ENCODE data around the gene AKAP13. TPM values are rescaled to one million over a fixed set of nuclear protein-coding genes. Genes with fewer than 3 reads are reported as not detected.
A peak's percentile ranks its signal among the peaks of the same experiment; 100 is the strongest.

The AKAP13 gene
- polyA plus RNA-seq, 2 of the 4 experiments (the other 2 are of a cell fraction): 20.4 to 28.8 TPM

DNA sequence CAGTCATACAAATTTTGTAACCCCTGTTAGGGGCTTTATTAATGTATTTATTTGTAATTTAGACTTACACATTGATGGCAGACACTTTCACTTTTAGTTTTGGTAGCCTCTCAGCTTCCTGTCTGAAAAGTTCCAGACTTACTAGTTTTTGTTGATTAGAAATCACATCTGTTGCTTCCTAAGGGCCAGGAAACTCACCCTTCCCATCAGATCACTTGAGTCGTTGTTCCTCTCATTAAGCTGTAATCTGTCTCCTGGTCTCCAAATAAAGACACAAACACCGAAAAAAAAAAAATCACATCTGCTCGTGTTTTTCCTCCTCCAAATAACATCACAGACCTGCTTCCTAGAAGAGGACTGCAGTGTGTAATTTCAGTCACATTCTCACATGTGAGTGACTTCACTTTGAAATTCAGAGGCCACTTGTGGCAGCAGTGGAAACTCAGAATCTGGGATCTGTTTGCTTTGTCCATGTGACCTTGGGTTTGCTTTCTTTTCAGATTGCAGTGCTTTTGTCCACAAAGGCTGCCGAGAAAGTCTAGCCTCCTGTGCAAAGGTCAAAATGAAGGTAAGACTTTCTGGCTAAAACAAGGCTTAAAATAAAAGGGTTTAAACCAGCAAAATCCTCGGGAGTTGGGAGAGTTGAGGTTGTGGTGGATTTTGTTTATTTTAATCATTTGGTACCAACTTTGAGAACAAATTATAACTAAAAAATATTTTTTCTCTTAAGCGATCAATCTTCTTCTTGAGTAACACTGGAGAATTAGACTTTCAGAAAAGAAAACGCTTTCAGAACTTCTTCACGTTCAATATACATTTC is 327.3 kb downstream of the AKAP13 start:
- H3K4me1 ChIP-seq: peaks cover 25% of the 10 kb centered on the region
- TF ChIP-seq KDM1A (IDR thresholded peaks at IDR 0.05; ENCODE audit: low read depth): no peak
- no peak for TF ChIP-seq NFE2L2 (conservative IDR thresholded peaks at IDR 0.05; ENCODE audit: low read length)
- TF ChIP-seq ZSCAN20 (CRISPR knock-in tag; IDR thresholded peaks at IDR 0.05): 0 out of 2 replicates have a peak, but pooled peaks have one; percentile 24
- DNase-seq (ENCODE audit: low read depth in 1 of 2, low spot score in 1 of 2): peak in 1 of 2 experiments; percentile 30
- peak; percentile 31 to 52; a peak in 3 of 6 replicates for ATAC-seq
- peak overlapping the region; percentile 11; the same call in 1 of the 3 replicates for H3K4me3 ChIP-seq
- ChIA-PET POLR2A (no interaction called here), CTCF (interaction anchor here (0.9 to 1.5 kb wide), 2 partner anchors 25 to 36 kb away, joined by 3 to 4 read pairs; no protein-coding TSS in a partner anchor)
- H3K9me3 ChIP-seq: no peaks in the 10 kb centered on the region
- 43% methylated on average over 8 of the region's 8 CpGs for WGBS (ENCODE audit: missing lambda C conversion rate)
- FAIRE-seq: no peak
- peak overlapping the region; percentile 34 to 66 for H3K27ac ChIP-seq
- H3K4me2 ChIP-seq: peak overlapping the region; percentile 83

DNA sequence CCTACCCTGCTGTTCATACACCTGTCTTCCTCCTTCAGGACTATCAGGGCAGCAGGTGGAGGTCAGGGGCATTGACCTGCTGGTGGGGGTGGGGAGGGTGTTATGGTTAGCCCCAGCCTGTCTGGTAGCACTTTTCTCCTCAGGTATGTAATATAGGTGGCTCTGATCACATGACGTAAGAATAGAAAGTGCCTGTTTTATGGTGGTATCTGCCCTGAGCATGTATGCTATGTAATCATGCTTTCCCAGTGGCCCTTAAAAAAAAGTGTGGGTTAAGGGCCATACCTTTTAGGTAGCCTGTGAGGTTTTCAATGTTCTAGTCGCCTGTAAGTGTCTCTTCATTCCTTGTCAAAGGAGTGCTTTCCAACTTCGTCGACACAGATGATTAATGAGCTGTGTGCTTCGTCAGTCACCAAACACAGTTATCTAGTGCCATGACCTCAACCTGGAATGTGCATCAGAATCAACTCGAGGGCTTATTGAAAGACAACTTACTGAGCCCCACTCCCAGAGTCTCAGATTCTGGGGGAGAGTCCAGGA is 328.1 kb downstream of the AKAP13 start:
- CTCF ChIA-PET: interaction anchor here (0.7 to 1.5 kb wide), 3 partner anchors 24 to 34 kb away, joined by 3 read pairs; no protein-coding TSS in a partner anchor
- WGBS (ENCODE audit: missing lambda C conversion rate): 90% methylated on average over 6 of the region's 6 CpGs
- Histone ChIP-seq H3K4me3 (no peak overlapping the region), H3K4me1 (peaks cover 20% of the 10 kb centered on the region), H3K27ac (peak overlapping the region in 1 of 2 experiments; percentile 17; a peak in 3 of 6 replicates), H3K9me3 (no peaks in the 10 kb centered on the region), H3K4me2 (peak overlapping the region; percentile 83; the same call in 2 of the 3 replicates)
- no peak for DNase-seq (ENCODE audit: low read depth in 1 of 2, low spot score in 1 of 2)
- no peak for ATAC-seq
- no peak for FAIRE-seq
- TF ChIP-seq, protein P1, sequence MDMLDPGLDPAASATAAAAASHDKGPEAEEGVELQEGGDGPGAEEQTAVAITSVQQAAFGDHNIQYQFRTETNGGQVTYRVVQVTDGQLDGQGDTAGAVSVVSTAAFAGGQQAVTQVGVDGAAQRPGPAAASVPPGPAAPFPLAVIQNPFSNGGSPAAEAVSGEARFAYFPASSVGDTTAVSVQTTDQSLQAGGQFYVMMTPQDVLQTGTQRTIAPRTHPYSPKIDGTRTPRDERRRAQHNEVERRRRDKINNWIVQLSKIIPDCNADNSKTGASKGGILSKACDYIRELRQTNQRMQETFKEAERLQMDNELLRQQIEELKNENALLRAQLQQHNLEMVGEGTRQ (IDR thresholded peaks at IDR 0.05): no peak
- TF ChIP-seq NFE2L2 (conservative IDR thresholded peaks at IDR 0.05; ENCODE audit: low read length) (no peak), CHD4 (IDR thresholded peaks at IDR 0.05; ENCODE audit: borderline replicate concordance) (no peak), CBX8 (IDR thresholded peaks at IDR 0.05) (no peak), POLR2AphosphoS2 (conservative IDR thresholded peaks at IDR 0.05; ENCODE audit: low read length) (no peak), EP300 (IDR thresholded peaks at IDR 0.05) (no peak), JUN (IDR thresholded peaks at IDR 0.05) (no peak), HOXA7 (CRISPR knock-in tag; IDR thresholded peaks at IDR 0.05) (no peak), NPAS2 (CRISPR knock-in tag; IDR thresholded peaks at IDR 0.05; ENCODE audit: borderline replicate concordance) (no peak), ZFP36 (IDR thresholded peaks at IDR 0.05; ENCODE audit: borderline replicate concordance, partially characterized antibody) (no peak), TP53 (CRISPR knock-in tag; IDR thresholded peaks at IDR 0.05) (no peak), PHF8 (IDR thresholded peaks at IDR 0.05; ENCODE audit: borderline replicate concordance, low read depth) (no peak), JUNB (IDR thresholded peaks at IDR 0.05) (no peak), ESRRA (IDR thresholded peaks at IDR 0.05; ENCODE audit: borderline replicate concordance, low read length) (no peak)
- TF ChIP-seq, protein P2, sequence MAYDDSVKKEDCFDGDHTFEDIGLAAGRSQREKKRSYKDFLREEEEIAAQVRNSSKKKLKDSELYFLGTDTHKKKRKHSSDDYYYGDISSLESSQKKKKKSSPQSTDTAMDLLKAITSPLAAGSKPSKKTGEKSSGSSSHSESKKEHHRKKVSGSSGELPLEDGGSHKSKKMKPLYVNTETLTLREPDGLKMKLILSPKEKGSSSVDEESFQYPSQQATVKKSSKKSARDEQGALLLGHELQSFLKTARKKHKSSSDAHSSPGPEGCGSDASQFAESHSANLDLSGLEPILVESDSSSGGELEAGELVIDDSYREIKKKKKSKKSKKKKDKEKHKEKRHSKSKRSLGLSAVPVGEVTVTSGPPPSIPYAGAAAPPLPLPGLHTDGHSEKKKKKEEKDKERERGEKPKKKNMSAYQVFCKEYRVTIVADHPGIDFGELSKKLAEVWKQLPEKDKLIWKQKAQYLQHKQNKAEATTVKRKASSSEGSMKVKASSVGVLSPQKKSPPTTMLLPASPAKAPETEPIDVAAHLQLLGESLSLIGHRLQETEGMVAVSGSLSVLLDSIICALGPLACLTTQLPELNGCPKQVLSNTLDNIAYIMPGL (CRISPR knock-in tag; IDR thresholded peaks at IDR 0.05; ENCODE audit: borderline replicate concordance): no peak
- POLR2A ChIA-PET: no interaction called here

DNA sequence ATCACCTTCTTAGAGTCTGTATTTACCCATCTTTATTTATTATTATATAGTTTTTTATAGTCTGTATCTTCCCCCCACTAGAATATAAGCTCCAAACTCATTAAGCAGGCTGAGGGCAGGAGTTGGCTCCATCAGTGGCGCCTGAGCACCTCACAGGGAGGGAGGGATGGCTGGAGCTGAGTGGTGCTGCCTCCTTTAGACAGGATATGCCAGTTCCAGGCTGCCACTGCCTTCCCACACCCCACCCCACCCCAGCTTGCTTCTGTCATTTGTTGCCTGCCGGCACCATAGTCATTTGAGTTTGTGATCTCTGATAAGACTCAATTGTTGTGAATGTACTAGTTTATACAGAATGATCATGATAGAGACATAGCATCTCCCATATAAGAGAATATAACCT is 328.8 kb downstream of the AKAP13 start:
- H3K9me3 ChIP-seq: no peaks in the 10 kb centered on the region
- peaks cover 20% of the 10 kb centered on the region for H3K4me1 ChIP-seq
- DNase-seq (ENCODE audit: low read depth in 1 of 2, low spot score in 1 of 2) (no peak), FAIRE-seq (no peak), ATAC-seq (no peak)
- CTCF ChIA-PET: interaction anchor here (0.7 to 1.5 kb wide), 3 partner anchors 23 to 33 kb away, joined by 3 read pairs; no protein-coding TSS in a partner anchor
- no peak overlapping the region for H3K4me3 ChIP-seq
- no peak overlapping the region for H3K27ac ChIP-seq
- no peak overlapping the region for H3K4me2 ChIP-seq
- WGBS (ENCODE audit: missing lambda C conversion rate): 97% methylated on average over 2 of the region's 2 CpGs
- POLR2A ChIA-PET: no interaction called here
- TF ChIP-seq HDAC2 (IDR thresholded peaks at IDR 0.05) (no peak), MAZ (IDR thresholded peaks at IDR 0.05; ENCODE audit: borderline replicate concordance, low read depth, low read length) (no peak), FOSB (CRISPR knock-in tag; IDR thresholded peaks at IDR 0.05) (no peak), HOXB5 (CRISPR knock-in tag; IDR thresholded peaks at IDR 0.05) (no peak), RFX5 (IDR thresholded peaks at IDR 0.05) (no peak), NPAS2 (CRISPR knock-in tag; IDR thresholded peaks at IDR 0.05; ENCODE audit: borderline replicate concordance) (no peak), NFE2L2 (conservative IDR thresholded peaks at IDR 0.05; ENCODE audit: low read length) (no peak), KDM1A (IDR thresholded peaks at IDR 0.05; ENCODE audit: low read depth) (no peak), SMC3 (IDR thresholded peaks at IDR 0.05) (no peak), RAD21 (conservative IDR thresholded peaks at IDR 0.05 in 1 of 2, IDR thresholded peaks at IDR 0.05 in 1 of 2) (no peak), RCOR1 (IDR thresholded peaks at IDR 0.05; ENCODE audit: low read depth, low read length) (no peak)
- TF ChIP-seq, protein P1 (IDR thresholded peaks at IDR 0.05): no peak
- TF ChIP-seq, protein P3, sequence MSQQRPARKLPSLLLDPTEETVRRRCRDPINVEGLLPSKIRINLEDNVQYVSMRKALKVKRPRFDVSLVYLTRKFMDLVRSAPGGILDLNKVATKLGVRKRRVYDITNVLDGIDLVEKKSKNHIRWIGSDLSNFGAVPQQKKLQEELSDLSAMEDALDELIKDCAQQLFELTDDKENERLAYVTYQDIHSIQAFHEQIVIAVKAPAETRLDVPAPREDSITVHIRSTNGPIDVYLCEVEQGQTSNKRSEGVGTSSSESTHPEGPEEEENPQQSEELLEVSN (IDR thresholded peaks at IDR 0.05; ENCODE audit: borderline replicate concordance, low read depth): no peak
- TF ChIP-seq, protein P2 (CRISPR knock-in tag; IDR thresholded peaks at IDR 0.05; ENCODE audit: borderline replicate concordance): no peak
